ENCODE data around the gene PHF21A.

GRCh38 chr11:46159680-46160079, 38.4 kb upstream of the PHF21A start:
- TF ChIP-seq EZH2 (IDR thresholded peaks at IDR 0.05; ENCODE audit: low read length, unreplicated experiment) (no peak), CTCF (conservative IDR thresholded peaks at IDR 0.05; ENCODE audit: low read depth, low read length) (no peak)
